Astrocyte (in vitro differentiated cells and primary cell): Measurements from ENCODE around the gene TRAK1.

Source experiments
- EZH2 ChIP-seq: IDR thresholded peaks from 2 replicates; pipeline ENCODE4 v1.6.1; 2012; ENCODE audit warnings: mild to moderate bottlenecking, low read length, inconsistent platforms; ENCODE audit not compliant: insufficient read depth
- TF ChIP-seq, protein P1 (sequence below): IDR thresholded peaks from 2 replicates; pipeline ENCODE4 v1.5.1; 2011; ENCODE audit warnings: low read depth, mild to moderate bottlenecking, inconsistent platforms, low read length, moderate library complexity; ENCODE audit not compliant: insufficient read depth

DNA sequence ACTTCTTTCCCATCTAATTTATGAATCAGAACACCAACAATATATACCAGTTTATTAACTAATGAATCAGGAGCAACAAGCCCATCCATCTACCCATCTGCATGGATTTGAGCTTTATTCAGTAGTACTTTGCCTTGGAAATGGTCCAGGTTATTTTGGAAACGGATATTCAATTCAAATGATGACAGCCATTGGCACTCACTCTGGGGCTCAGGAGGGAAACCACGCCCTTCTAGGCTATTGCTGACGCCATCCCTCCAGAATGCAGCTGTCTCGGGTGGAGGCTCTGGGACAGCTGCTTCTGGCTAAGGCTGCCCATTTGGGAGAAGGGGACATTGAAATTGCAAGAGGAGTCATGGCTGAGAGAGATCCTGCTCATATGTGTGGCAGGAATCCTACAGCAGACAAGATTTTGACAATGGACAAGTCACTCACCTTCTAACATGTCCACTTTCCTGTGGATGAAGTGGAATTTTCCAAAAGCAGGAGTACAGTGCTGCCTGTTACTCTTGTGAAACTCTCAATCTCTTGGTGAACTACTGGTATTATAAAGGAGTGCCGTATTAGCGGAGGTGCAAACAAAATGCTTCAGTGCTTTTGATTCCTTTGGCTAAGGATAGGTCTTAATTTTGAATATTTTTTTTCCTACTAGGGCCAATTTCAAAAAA is 29.3 kb upstream of the TRAK1 start:
- TF ChIP-seq, protein P1, sequence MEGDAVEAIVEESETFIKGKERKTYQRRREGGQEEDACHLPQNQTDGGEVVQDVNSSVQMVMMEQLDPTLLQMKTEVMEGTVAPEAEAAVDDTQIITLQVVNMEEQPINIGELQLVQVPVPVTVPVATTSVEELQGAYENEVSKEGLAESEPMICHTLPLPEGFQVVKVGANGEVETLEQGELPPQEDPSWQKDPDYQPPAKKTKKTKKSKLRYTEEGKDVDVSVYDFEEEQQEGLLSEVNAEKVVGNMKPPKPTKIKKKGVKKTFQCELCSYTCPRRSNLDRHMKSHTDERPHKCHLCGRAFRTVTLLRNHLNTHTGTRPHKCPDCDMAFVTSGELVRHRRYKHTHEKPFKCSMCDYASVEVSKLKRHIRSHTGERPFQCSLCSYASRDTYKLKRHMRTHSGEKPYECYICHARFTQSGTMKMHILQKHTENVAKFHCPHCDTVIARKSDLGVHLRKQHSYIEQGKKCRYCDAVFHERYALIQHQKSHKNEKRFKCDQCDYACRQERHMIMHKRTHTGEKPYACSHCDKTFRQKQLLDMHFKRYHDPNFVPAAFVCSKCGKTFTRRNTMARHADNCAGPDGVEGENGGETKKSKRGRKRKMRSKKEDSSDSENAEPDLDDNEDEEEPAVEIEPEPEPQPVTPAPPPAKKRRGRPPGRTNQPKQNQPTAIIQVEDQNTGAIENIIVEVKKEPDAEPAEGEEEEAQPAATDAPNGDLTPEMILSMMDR = no peak
- TF ChIP-seq EZH2 = no peak
